GM21526 (cell line): Measurements from ENCODE around the gene UST.
"Not testable (repeated sequence)": the region's sequence is repeated elsewhere in the genome, so short reads cannot be mapped to it uniquely, and the experiment has no call there.

ENCODE experiments used
- ATAC-seq: cut with Tn5 transposase; IDR thresholded peaks from one replicate; pipeline ENCODE4 v1.9.1; 2021; ENCODE audit warnings: moderate library complexity; ENCODE audit not compliant: unreplicated experiment, low FRiP score

UST gene

GRCh38 chr6:148830614-148831013 lies 83.8 kb downstream of the UST start:
- ATAC-seq = no peak

- no peak for ATAC-seq
Measured at GRCh38 chr6:148831064-148831463, 84.2 kb downstream of the UST start.

GRCh38 chr6:148831531-148831930 lies 84.7 kb downstream of the UST start:
- ATAC-seq = no peak

GRCh38 chr6:148835920-148836441 lies 89.2 kb downstream of the UST start:
- ATAC-seq = no peak

- ATAC-seq = no peak
Measured at GRCh38 chr6:148836751-148837150, 89.9 kb downstream of the UST start.

GRCh38 chr6:148837941-148838340 lies 91.1 kb downstream of the UST start:
- no peak for ATAC-seq

GRCh38 chr6:148839044-148839443 lies 92.2 kb downstream of the UST start:
- no peak for ATAC-seq

- ATAC-seq = no peak
Measured at GRCh38 chr6:148840256-148840655, 93.4 kb downstream of the UST start.

- no peak for ATAC-seq
Measured at GRCh38 chr6:148842296-148843019, 95.6 kb downstream of the UST start.

GRCh38 chr6:148845464-148845863 lies 98.6 kb downstream of the UST start:
- no peak for ATAC-seq

GRCh38 chr6:148846778-148847761 lies 100.2 kb downstream of the UST start:
- no peak for ATAC-seq

GRCh38 chr6:148848915-148849314 lies 102.1 kb downstream of the UST start:
- ATAC-seq = no peak

GRCh38 chr6:148849449-148849848 lies 102.6 kb downstream of the UST start:
- ATAC-seq = not testable (repeated sequence)

- no peak for ATAC-seq
Measured at GRCh38 chr6:148850964-148851363, 104.1 kb downstream of the UST start.

- no peak for ATAC-seq
Measured at GRCh38 chr6:148851683-148852556, 105.1 kb downstream of the UST start.

GRCh38 chr6:148852688-148853087 lies 105.9 kb downstream of the UST start:
- ATAC-seq = no peak

- not testable (repeated sequence) for ATAC-seq
Measured at GRCh38 chr6:148853113-148853512, 106.3 kb downstream of the UST start.

GRCh38 chr6:148854096-148854495 lies 107.3 kb downstream of the UST start:
- no peak for ATAC-seq

- no peak for ATAC-seq
Measured at GRCh38 chr6:148854992-148855391, 108.2 kb downstream of the UST start.

- no peak for ATAC-seq
Measured at GRCh38 chr6:148855744-148856143, 108.9 kb downstream of the UST start.
